ENCODE measurements around the gene MTTP.

DNA sequence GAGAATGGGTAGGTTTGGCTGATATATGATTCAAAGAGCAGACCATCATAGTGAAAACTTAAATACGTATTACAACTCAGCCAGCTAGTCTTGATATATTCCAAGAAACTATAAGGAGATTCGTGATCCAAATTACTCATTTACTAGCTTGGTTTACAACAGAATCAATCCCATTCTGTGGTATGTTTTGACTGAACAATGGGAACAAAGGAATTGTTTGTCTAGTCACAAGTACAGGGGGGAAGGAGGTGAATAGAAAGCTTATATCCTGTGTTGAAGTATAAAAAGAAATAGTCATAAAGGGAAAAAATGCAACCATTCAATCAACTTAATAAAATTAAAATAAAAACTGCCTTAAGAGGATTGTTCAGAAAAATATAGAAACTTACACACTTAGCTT, 66.1 kb downstream of the MTTP start:
- TF ChIP-seq CTCF (conservative IDR thresholded peaks at IDR 0.05; ENCODE audit: low read length) (no peak), EZH2phosphoT487 (IDR thresholded peaks at IDR 0.05; ENCODE audit: borderline replicate concordance) (no peak)
